IPS-18a (cell line): ENCODE results near the gene PAAF1.

Source experiments
- H3K27ac ChIP-seq: one replicate; pipeline ENCODE4 v1.5.1; 2013; ENCODE audit warnings: low read length
- H3K27me3 ChIP-seq: one replicate; pipeline ENCODE4 v1.6.1; 2013; ENCODE audit warnings: mild to moderate bottlenecking, low read length; ENCODE audit not compliant: control insufficient read depth, insufficient read depth
- H3K36me3 ChIP-seq: one replicate; pipeline ENCODE4 v1.6.1; 2013; ENCODE audit warnings: low read depth, low read length; ENCODE audit not compliant: control insufficient read depth
- H3K4me1 ChIP-seq: one replicate; pipeline ENCODE4 v1.6.1; 2013; ENCODE audit warnings: low read depth, low read length; ENCODE audit not compliant: control insufficient read depth
- H3K4me3 ChIP-seq: one replicate; pipeline ENCODE4 v1.5.1; 2013; ENCODE audit warnings: low read length
- H3K9ac ChIP-seq: one replicate; pipeline ENCODE4 v1.6.1; 2013; ENCODE audit warnings: mild to moderate bottlenecking, low read length, moderate library complexity
- H3K9me3 ChIP-seq: one replicate; pipeline ENCODE4 v1.6.1; 2013; ENCODE audit warnings: low read depth, low read length; ENCODE audit not compliant: control insufficient read depth

The PAAF1 gene

DNA sequence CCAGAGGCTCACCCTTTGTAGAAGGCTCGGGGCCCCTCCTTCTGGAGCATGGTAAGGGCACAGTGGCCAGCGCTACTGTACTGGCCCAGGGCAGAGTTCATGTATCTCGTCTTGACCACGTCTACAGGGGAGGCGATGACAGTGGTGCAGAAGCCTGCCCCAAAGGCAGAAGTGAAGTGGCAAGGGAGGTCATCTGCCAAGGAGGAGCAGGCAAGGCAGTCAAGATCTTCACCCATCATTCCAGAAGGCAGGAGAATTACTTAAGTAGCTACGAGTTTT is 98.6 kb downstream of the PAAF1 start:
- Histone ChIP-seq H3K9ac (no peak overlapping the region), H3K27me3 (no peaks in the 10 kb centered on the region), H3K36me3 (peaks cover 50% of the 10 kb centered on the region), H3K27ac (no peak overlapping the region), H3K9me3 (no peaks in the 10 kb centered on the region), H3K4me1 (peaks cover 4% of the 10 kb centered on the region), H3K4me3 (no peak overlapping the region)

DNA sequence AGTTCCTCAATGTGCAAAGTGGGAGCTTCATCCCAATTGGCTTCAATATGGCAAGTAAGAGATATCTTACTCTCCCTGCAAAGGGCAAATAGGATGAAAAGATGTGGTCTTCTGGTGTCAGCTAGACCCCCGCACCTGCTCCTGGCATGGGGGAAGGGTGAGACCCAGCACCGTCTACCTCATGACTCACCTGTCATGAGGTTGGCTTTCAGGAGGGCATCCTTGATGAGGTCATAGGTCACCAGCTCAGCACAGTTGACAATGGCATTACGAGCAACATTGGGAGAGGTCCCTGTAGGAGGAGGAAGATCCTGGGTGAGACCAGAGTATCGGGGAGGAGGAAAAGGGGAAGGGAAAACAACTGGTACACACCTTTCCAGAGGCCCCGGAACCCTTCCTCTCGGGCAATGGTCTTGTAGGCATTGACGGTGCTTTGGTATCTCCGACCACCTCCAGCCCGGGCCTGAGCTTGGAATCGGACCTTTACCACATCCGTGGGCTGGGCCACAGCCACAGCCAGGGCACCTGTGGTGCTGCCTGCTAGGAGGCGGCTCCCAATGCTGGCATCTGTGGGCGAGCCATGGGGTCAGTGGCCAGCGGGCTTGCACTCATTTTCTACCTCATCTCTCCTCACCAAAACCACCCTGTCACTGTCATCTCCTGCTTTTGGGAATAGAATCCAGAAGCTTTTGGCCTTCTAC is 99.8 kb downstream of the PAAF1 start:
- peaks cover 15% of the 10 kb centered on the region for H3K4me1 ChIP-seq

GRCh38 chr11:73977856-73978519 is 101.2 kb downstream of the PAAF1 start:
- H3K36me3 ChIP-seq, result peaks cover 57% of the 10 kb centered on the region
- no peak overlapping the region for H3K9ac ChIP-seq
- peaks cover 18% of the 10 kb centered on the region for H3K4me1 ChIP-seq
- no peak overlapping the region for H3K4me3 ChIP-seq
- no peaks in the 10 kb centered on the region for H3K9me3 ChIP-seq
- no peak overlapping the region for H3K27ac ChIP-seq
- no peaks in the 10 kb centered on the region for H3K27me3 ChIP-seq

More for the DNA sequence above, 99.8 kb downstream of the PAAF1 start:
- no peak overlapping the region for H3K9ac ChIP-seq
- no peak overlapping the region for H3K4me3 ChIP-seq
- H3K27ac ChIP-seq, result no peak overlapping the region
- H3K27me3 ChIP-seq, result no peaks in the 10 kb centered on the region
- peaks cover 57% of the 10 kb centered on the region for H3K36me3 ChIP-seq
- H3K9me3 ChIP-seq, result no peaks in the 10 kb centered on the region

DNA sequence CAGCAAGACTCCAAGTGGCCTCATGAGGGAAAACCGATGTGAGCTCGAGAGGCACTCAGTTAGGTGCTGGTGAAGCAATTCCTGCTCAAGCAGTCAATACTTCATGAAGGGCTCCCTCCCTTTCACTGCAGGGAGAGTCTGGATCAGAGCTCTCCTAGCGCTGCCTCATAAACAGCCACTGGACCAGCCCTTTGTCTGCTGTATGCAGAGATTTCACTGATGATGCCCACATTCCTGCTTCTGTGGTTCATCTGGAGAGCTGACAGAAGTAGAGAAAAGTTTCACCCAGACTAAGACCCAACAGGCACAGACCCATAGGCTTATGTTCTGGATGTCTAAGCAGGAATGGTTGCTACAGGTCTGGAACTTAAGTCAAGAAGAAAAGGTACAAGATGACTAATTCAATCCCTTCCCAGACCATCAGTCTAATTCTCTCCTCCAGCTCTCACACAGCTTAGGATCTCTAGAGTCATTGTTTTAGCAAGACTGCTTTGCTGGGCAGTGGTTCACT is 101.8 kb downstream of the PAAF1 start:
- Histone ChIP-seq H3K9ac (no peak overlapping the region), H3K9me3 (no peaks in the 10 kb centered on the region), H3K27me3 (no peaks in the 10 kb centered on the region), H3K27ac (no peak overlapping the region), H3K4me3 (no peak overlapping the region), H3K4me1 (peaks cover 20% of the 10 kb centered on the region), H3K36me3 (peaks cover 57% of the 10 kb centered on the region)

GRCh38 chr11:73980001-73980961 is 103.5 kb downstream of the PAAF1 start:
- H3K4me1 ChIP-seq, result peaks cover 23% of the 10 kb centered on the region

More at GRCh38 chr11:73980001-73980961, 103.5 kb downstream of the PAAF1 start:
- no peak overlapping the region for H3K4me3 ChIP-seq
- H3K36me3 ChIP-seq, result peaks cover 53% of the 10 kb centered on the region
- H3K27ac ChIP-seq, result no peak overlapping the region
- H3K9me3 ChIP-seq, result no peaks in the 10 kb centered on the region
- no peak overlapping the region for H3K9ac ChIP-seq
- no peaks in the 10 kb centered on the region for H3K27me3 ChIP-seq
